RWPE1 (cell line): ENCODE measurements around the gene SLC19A1.
"Not testable (repeated sequence)": the region's sequence is repeated elsewhere in the genome, so short reads cannot be mapped to it uniquely, and the experiment has no call there.

Experiments
- CTCF ChIA-PET: fragments of 350-600 bp; sonication (Branson Sonifier 250); formaldehyde crosslinking; extraction: SDS; loops from one replicate; lab custom pipeline; 2021; lab: Yijun Ruan, JAX
- POLR2A ChIA-PET: fragments of 400-600 bp; formaldehyde crosslinking; extraction: SDS; loops from one replicate; lab custom pipeline; 2020; ENCODE audit warnings: antibody characterized with exemption; ENCODE audit not compliant: low non-redundant PET; lab: Yijun Ruan, JAX
- DNase-seq: peaks from one replicate; pipeline ENCODE4 v3.0.0; 2012; ENCODE audit warnings: low spot score
- H3K27ac ChIP-seq: fragments of 450-650 bp; 2 replicates; pipeline ENCODE4 v1.5.1; 2017
- TF ChIP-seq, protein P1 (sequence below): fragments of 450-650 bp; conservative IDR thresholded peaks from 2 replicates; pipeline ENCODE4 v1.5.1; 2017; ENCODE audit warnings: low read depth, mild to moderate bottlenecking

The SLC19A1 gene

DNA sequence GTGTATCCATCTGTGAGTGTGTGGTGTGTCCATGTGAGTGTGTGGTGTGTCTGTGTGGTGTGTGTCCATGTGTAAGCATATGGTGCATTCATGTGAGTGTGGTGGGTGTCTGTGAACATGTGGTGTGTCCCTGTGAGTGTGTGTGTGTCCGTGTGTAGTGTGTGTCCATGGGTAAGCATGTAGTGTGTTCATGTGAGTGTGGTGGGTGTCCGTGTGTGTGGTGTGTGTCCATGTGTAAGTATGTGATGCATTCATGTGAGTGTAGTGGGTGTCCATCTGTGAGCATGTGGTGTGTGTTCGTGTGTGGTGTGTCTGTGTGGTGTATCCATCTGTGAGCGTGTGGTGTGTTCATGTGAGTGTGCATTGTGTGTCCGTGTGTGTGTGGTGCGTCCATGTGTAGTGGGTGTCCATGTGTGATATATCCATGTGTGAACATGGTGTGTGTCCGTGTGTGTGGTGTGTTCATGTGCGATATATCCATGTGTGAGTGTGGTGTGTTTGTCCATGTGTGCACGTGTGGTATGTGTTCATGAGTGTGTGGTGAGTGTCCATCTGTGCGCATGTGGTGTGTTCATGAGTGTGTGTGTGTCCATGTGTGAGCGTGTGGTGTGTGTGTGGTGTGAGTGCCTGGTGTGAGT lies 12.3 kb downstream of the SLC19A1 start:
- TF ChIP-seq, protein P1, sequence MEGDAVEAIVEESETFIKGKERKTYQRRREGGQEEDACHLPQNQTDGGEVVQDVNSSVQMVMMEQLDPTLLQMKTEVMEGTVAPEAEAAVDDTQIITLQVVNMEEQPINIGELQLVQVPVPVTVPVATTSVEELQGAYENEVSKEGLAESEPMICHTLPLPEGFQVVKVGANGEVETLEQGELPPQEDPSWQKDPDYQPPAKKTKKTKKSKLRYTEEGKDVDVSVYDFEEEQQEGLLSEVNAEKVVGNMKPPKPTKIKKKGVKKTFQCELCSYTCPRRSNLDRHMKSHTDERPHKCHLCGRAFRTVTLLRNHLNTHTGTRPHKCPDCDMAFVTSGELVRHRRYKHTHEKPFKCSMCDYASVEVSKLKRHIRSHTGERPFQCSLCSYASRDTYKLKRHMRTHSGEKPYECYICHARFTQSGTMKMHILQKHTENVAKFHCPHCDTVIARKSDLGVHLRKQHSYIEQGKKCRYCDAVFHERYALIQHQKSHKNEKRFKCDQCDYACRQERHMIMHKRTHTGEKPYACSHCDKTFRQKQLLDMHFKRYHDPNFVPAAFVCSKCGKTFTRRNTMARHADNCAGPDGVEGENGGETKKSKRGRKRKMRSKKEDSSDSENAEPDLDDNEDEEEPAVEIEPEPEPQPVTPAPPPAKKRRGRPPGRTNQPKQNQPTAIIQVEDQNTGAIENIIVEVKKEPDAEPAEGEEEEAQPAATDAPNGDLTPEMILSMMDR: no peak
- no peak overlapping the region for H3K27ac ChIP-seq
- ChIA-PET POLR2A (no interaction called here), CTCF (no interaction called here)
- no peak for DNase-seq

DNA sequence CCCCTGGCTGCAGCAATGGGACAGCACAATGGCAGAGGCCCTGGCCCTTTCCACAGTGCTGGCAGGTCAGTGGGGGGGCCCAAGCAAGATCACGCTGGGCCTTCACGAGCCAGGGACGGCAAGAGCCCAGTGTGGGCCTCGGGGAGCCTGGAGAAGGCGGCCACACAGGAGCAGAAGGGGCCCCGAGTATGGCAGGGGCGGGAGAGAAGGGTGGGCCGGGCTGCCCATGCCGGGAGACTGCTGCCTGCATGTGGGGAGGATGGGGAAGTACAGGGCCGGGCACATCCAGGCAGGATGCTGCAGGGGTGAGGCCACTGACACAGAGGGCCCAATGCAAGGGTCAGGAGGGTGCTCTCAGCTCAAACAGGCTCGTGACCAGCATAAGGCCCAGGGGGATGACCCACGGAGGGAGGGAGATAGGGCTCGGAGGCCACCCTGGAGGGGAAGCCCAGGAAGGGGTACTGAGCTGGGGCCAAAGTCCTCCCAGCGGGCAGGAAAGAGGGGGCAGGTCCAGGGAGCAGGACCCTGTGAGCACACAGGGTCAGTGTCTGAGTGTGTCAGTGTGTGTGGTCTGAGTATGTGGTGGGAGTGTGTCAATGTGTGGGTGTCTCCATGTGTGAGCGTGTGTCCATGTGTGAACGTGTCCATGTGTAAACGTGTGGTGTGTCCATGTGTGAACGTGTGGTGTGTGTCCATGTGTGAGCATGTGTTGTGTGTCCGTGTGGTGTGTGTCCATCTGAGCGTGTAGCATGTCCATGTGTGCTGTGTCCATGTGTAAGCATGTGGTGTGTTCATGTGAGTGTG lies 13.1 kb downstream of the SLC19A1 start:
- ChIA-PET POLR2A (no interaction called here), CTCF (no interaction called here)
- TF ChIP-seq, protein P1: no peak
- no peak for DNase-seq
- 0 out of 2 replicates have a peak overlapping the region, but pooled peaks have one; percentile 9 for H3K27ac ChIP-seq

DNA sequence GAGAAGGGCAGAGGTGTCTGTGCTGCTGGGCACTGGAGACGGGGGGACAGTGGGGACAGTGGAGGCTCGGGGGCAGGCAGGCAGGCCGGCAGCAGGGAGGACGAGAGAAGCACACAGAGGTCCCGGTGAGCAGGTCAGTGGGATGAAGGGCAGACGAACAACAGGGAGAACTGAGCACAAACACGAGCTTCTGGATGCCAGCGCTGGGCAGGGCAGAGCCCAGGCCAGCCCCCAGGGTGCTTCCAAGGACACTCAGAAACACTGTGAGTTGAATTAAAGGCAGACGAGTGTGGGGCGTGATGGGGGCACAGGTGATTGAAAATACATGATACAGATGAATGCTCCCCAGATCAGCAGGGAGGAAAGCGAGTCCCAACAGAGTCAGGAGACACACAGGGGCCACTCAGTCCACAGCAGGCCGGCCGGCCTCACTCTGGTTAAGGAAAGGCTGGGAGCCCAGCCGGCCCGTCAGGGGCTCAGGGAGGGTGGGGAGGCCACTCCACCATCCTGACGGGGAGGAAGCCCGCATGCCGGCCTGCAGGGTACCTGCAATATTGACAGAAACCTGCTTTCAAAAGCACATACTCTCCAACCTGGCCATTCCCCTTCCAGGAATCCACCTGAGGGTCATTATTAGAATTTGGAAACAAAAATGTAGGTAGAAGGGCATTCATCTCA lies 14.1 kb downstream of the SLC19A1 start:
- CTCF ChIA-PET: no interaction called here
- peak overlapping the region; percentile 31; the same call in 1 of the 2 replicates for H3K27ac ChIP-seq
- POLR2A ChIA-PET: no interaction called here
- TF ChIP-seq, protein P1: no peak
- DNase-seq: no peak

DNA sequence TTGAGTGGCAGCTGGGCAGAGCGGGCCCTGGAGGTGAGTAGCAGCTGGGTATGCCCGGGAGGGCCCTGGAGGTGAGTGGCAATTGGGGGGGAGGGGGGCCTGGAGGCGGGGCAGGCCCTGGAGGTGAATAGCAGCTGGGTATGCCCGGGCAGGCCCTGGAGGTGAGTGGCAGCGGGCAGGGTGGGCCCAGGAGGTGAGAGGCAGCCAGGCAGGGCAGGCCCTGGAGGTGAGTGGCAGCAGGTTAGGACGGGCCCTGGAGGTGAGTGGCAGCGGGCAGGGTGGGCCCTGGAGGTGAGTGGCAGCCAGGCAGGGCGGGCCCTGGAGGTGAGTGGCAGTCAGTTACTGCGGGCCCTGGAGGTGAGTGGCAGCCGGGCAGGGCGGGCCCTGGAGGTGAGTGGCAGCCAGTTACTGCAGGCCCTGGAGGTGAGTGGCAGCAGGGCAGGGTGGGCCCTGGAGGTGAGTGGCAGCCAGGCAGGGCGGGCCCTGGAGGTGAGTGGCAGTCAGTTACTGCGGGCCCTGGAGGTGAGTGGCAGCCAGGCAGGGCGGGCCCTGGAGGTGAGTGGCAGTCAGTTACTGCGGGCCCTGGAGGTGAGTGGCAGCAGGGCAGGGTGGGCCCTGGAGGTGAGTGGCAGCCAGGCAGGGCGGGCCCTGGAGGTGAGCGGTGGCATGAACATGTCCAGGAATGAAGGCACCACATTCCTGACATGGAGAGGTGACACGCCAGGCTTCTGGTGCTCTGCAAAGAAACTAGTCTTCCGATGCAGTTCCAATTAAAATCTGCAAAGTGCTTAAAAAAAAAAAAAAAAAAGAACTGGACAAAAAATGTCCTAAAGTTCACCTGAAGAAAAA lies 14.9 kb downstream of the SLC19A1 start:
- DNase-seq: peak; percentile 49
- POLR2A ChIA-PET, CTCF ChIA-PET: not testable (repeated sequence)
- peak overlapping the region; percentile 58 for H3K27ac ChIP-seq

DNA sequence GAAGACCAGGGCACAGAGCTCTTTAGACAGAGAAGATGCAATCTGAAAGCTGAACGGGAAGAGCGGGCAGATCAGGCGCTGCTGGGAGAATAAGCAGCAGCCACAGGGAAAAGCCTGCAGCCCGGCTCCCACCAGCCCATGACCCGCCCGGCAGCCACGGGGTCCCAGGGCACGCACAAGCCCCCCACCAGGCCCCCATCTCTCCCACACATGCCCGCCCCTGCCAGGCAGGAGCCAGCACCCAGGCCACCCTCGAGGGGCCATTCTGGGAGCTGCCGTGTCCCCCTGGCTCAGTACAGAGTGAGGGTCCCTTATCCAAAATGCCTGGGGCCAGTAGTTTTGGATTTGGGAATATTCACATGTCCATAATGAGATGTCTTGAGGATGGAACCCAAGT lies 16.3 kb downstream of the SLC19A1 start:
- CTCF ChIA-PET: no interaction called here

DNA sequence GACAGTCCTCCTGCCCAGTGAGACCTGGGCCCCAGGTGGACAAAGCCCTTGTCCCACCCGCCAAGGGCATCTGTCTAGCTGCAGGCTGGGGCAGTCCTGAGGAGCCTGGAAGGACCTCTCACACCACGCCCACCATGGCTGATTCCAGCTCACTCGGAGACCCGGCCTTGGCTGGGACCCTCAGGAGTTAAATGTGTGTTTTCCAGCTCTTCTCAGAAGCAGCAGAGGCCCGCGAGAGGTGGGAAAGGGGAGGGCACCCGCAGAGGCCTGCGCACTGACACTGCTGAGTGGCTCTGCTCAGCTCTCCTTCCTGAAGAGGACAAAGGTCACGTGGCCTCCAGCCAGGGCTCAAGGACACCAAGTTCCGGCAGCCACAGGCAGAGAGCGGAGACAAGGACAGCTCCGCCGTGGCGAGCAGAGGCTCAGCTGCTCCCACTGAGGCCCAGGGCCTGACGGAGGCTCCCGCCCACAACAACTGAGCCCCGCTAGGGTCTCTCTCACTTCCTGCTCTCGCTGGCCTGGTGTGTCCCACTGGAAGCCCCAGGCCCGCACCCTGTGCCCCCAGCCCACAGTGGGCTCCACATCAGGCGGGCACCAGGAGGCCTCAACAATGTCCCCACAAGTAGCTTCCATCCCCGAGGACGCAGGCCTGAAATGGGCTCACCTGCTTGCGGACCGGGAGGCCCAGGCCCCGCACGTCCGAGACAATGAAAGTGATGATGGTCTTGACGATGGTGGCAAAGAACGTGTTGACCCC lies 16.9 kb downstream of the SLC19A1 start:
- no peak for DNase-seq
- H3K27ac ChIP-seq: no peak overlapping the region
- ChIA-PET POLR2A (no interaction called here), CTCF (interaction anchor here (0.6 kb wide), 1 partner anchor 908 kb away, joined by 3 read pairs; no protein-coding TSS in a partner anchor)
- TF ChIP-seq, protein P1: no peak

More for the DNA sequence above, 16.3 kb downstream of the SLC19A1 start:
- POLR2A ChIA-PET: no interaction called here
- H3K27ac ChIP-seq: no peak overlapping the region
- DNase-seq: no peak
- TF ChIP-seq, protein P1: no peak
